GM23338 (cell line): ENCODE measurements around the gene ADAMTS17. TPM values are rescaled to one million over a fixed set of nuclear protein-coding genes. Genes with fewer than 3 reads are reported as not detected.

Experiments used
- ATAC-seq: fragments of 200-7000 bp; cut with Tn5 transposase; 3 replicates; pipeline ENCODE4 v1.9.1; 2020
- DNase-seq: peaks from one replicate; pipeline ENCODE4 v3.0.0-alpha.2; 2015; ENCODE audit warnings: low spot score
- H2AFZ ChIP-seq: fragments of 200-600 bp; sonication (generic); 2 replicates; pipeline ENCODE4 v1.8.0; 2016; ENCODE audit warnings: antibody characterized with exemption, mild to moderate bottlenecking, moderate library complexity
- H3F3A ChIP-seq: fragments of 200-600 bp; sonication (generic); replicated peaks from 2 replicates; pipeline ENCODE4 v1.8.0; 2017; ENCODE audit warnings: antibody characterized with exemption, mixed run types, low read depth
- H3K27ac ChIP-seq: fragments of 200-600 bp; sonication (generic); 2 replicates; pipeline ENCODE4 v1.6.1; 2016; ENCODE audit warnings: low read depth
- H3K27me3 ChIP-seq: fragments of 200-600 bp; sonication (generic); 2 replicates; pipeline ENCODE4 v1.8.0; 2016; ENCODE audit warnings: mild to moderate bottlenecking, mixed run types, moderate library complexity; ENCODE audit not compliant: insufficient read depth
- H3K36me3 ChIP-seq: fragments of 200-600 bp; sonication (generic); 2 replicates; pipeline ENCODE4 v1.8.0; 2016; ENCODE audit warnings: mild to moderate bottlenecking; ENCODE audit not compliant: insufficient read depth
- H3K4me1 ChIP-seq: fragments of 200-600 bp; sonication (generic); 2 replicates; pipeline ENCODE4 v1.8.0; 2016; ENCODE audit warnings: mild to moderate bottlenecking, moderate library complexity; ENCODE audit not compliant: insufficient read depth
- H3K4me2 ChIP-seq: fragments of 200-600 bp; sonication (generic); 2 replicates; pipeline ENCODE4 v1.7.1; 2017; ENCODE audit warnings: mixed run types
- H3K4me3 ChIP-seq: fragments of 200-600 bp; sonication (generic); 2 replicates; pipeline ENCODE4 v1.6.1; 2016; ENCODE audit warnings: mixed run types
- H3K79me2 ChIP-seq: fragments of 200-600 bp; sonication (generic); replicated peaks from 2 replicates; pipeline ENCODE4 v1.8.0; 2017; ENCODE audit warnings: mild to moderate bottlenecking; ENCODE audit not compliant: insufficient read depth
- H3K9me2 ChIP-seq: fragments of 200-600 bp; sonication (generic); 2 replicates; pipeline ENCODE4 v1.8.0; 2017; ENCODE audit not compliant: insufficient read depth
- H4K20me1 ChIP-seq: fragments of 200-600 bp; sonication (generic); replicated peaks from 2 replicates; pipeline ENCODE4 v1.8.0; 2017; ENCODE audit warnings: mild to moderate bottlenecking; ENCODE audit not compliant: insufficient read depth
- H3K27ac Mint-ChIP-seq: 2 replicates; pipeline ENCODE4 v1.8.0; 2020; ENCODE audit warnings: inconsistent platforms, mild to moderate bottlenecking, moderate library complexity, mixed read lengths
- H3K27me3 Mint-ChIP-seq: 3 replicates; pipeline ENCODE4 v1.8.0; 2022; ENCODE audit warnings: low read depth, mild to moderate bottlenecking, moderate library complexity, mixed read lengths, inconsistent platforms; ENCODE audit not compliant: insufficient read depth, poor library complexity
- H3K36me3 Mint-ChIP-seq: 3 replicates; pipeline ENCODE4 v1.8.0; 2021; ENCODE audit warnings: low read depth, mild to moderate bottlenecking, inconsistent platforms, moderate library complexity, mixed read lengths
- H3K4me1 Mint-ChIP-seq: 3 replicates; pipeline ENCODE4 v1.8.0; 2020; ENCODE audit warnings: mild to moderate bottlenecking, inconsistent platforms, mixed read lengths
- H3K4me3 Mint-ChIP-seq: 3 replicates; pipeline ENCODE4 v1.8.0; 2021; ENCODE audit warnings: moderate library complexity, mild to moderate bottlenecking, inconsistent platforms, mixed read lengths
- H3K9me3 Mint-ChIP-seq: 3 replicates; pipeline ENCODE4 v1.8.0; 2020; ENCODE audit warnings: moderate library complexity, mild to moderate bottlenecking, inconsistent platforms, mixed read lengths
- CREB1 ChIP-seq: fragments of 250-450 bp; sonication (Bioruptor Pico); IDR thresholded peaks from 2 replicates; pipeline ENCODE4 v1.5.0; 2020; ENCODE audit warnings: low read depth, mild to moderate bottlenecking, moderate library complexity
- CTCF ChIP-seq, 2 experiments: fragments of 200-600 bp in 1 of 2; sonication (generic) in 1 of 2; conservative IDR thresholded peaks; 2 replicates each; pipeline versions ENCODE4 v1.5.1 to v1.6.1; 2016 to 2017; ENCODE audit warnings: antibody characterized with exemption in 2 of 2, low read depth in 2 of 2, mild to moderate bottlenecking in 2 of 2, moderate library complexity in 1 of 2
- JUNB ChIP-seq: IDR thresholded peaks from one replicate; pipeline ENCODE4 v1.6.1; 2016; ENCODE audit warnings: antibody characterized with exemption; ENCODE audit not compliant: unreplicated experiment
- NANOG ChIP-seq: IDR thresholded peaks from 2 replicates; pipeline ENCODE4 v1.6.1; 2016; ENCODE audit warnings: antibody characterized with exemption, borderline replicate concordance
- POLR2AphosphoS5 ChIP-seq: IDR thresholded peaks from 2 replicates; pipeline ENCODE4 v1.6.1; 2016; ENCODE audit warnings: antibody characterized with exemption, low read depth
- STAT1 ChIP-seq: IDR thresholded peaks from one replicate; pipeline ENCODE4 v1.6.1; 2016; ENCODE audit warnings: antibody characterized with exemption; ENCODE audit not compliant: unreplicated experiment
- ZNF114 ChIP-seq: fragments of 250-450 bp; sonication (Bioruptor Pico); IDR thresholded peaks from 2 replicates; pipeline ENCODE4 v1.5.0; 2020; ENCODE audit warnings: mild to moderate bottlenecking, moderate library complexity
- ZNF331 ChIP-seq: fragments of 250-450 bp; sonication (Bioruptor Pico); IDR thresholded peaks from 2 replicates; pipeline ENCODE4 v1.5.0; 2020; ENCODE audit warnings: low read depth, mild to moderate bottlenecking, moderate library complexity
- polyA plus RNA-seq: library from polyadenylated mRNA; unstranded; fragments of >200 nt; fragmentation: Nextera tagmentation; extraction: Ambion mirVana; gene quantifications from 2 replicates; pipeline ENCODE4 v1.2.1, GENCODE V29; 2016
- total RNA-seq: library from RNA; depleted of rRNA; stranded (reverse); fragments of >200 nt; shearing (Covaris generic); gene quantifications from 2 replicates; pipeline ENCODE4 v1.2.3, GENCODE V29; 2014

Gene ADAMTS17
- total and polyA plus RNA-seq, 2 experiments from 2014 or later: 0.60 to 3.8 TPM

GRCh38 chr15:100031665-100032357, 310.0 kb downstream of the ADAMTS17 start:
- H3K4me3 Mint-ChIP-seq: no peak overlapping the region
- Histone ChIP-seq H3K79me2 (no peaks in the 10 kb centered on the region), H3K27ac (no peak overlapping the region), H3K36me3 (no peaks in the 10 kb centered on the region), H3K4me2 (no peak overlapping the region), H3K27me3 (no peaks in the 10 kb centered on the region), H4K20me1 (no peaks in the 10 kb centered on the region), H3K9me2 (no peaks in the 10 kb centered on the region), H3K4me3 (no peak overlapping the region), H2AFZ (no peak overlapping the region), H3K4me1 (no peaks in the 10 kb centered on the region), H3F3A (no peaks in the 10 kb centered on the region)
- no peaks in the 10 kb centered on the region for H3K4me1 Mint-ChIP-seq
- peaks cover 3% of the 10 kb centered on the region for H3K27me3 Mint-ChIP-seq
- H3K9me3 Mint-ChIP-seq: peaks cover 20% of the 10 kb centered on the region
- H3K36me3 Mint-ChIP-seq: peaks cover 17% of the 10 kb centered on the region
- no peak overlapping the region for H3K27ac Mint-ChIP-seq
- no peak for ATAC-seq
- TF ChIP-seq JUNB (no peak), CREB1 (CRISPR knock-in tag) (no peak)
- DNase-seq: no peak

- no peaks in the 10 kb centered on the region for H4K20me1 ChIP-seq
- no peaks in the 10 kb centered on the region for H3K36me3 ChIP-seq
- Mint-ChIP-seq H3K4me1 (no peaks in the 10 kb centered on the region), H3K36me3 (peaks cover 17% of the 10 kb centered on the region), H3K27me3 (peaks cover 3% of the 10 kb centered on the region), H3K4me3 (no peak overlapping the region), H3K27ac (no peak overlapping the region), H3K9me3 (peaks cover 21% of the 10 kb centered on the region)
- no peak for TF ChIP-seq CTCF (conservative IDR thresholded peaks at IDR 0.05; ENCODE audit: low read depth in 2 of 2)
- H3K4me2 ChIP-seq: no peak overlapping the region
- no peak overlapping the region for H2AFZ ChIP-seq
- H3K9me2 ChIP-seq: no peaks in the 10 kb centered on the region
- H3F3A ChIP-seq: no peaks in the 10 kb centered on the region
- no peak overlapping the region for H3K4me3 ChIP-seq
- ATAC-seq (no peak), DNase-seq (no peak)
- H3K27ac ChIP-seq: no peak overlapping the region
- H3K79me2 ChIP-seq: no peaks in the 10 kb centered on the region
- no peaks in the 10 kb centered on the region for H3K27me3 ChIP-seq
- no peaks in the 10 kb centered on the region for H3K4me1 ChIP-seq
Observed at GRCh38 chr15:100030586-100031229, 311.1 kb downstream of the ADAMTS17 start.

GRCh38 chr15:100029868-100030479, 311.8 kb downstream of the ADAMTS17 start:
- ATAC-seq (no peak), DNase-seq (no peak)
- H3K27me3 ChIP-seq: no peaks in the 10 kb centered on the region
- no peak overlapping the region for H3K27ac ChIP-seq
- Mint-ChIP-seq H3K9me3 (peaks cover 21% of the 10 kb centered on the region), H3K4me3 (no peak overlapping the region), H3K36me3 (peaks cover 17% of the 10 kb centered on the region), H3K27me3 (peaks cover 3% of the 10 kb centered on the region), H3K4me1 (no peaks in the 10 kb centered on the region), H3K27ac (no peak overlapping the region)
- no peaks in the 10 kb centered on the region for H3K9me2 ChIP-seq
- H4K20me1 ChIP-seq: no peaks in the 10 kb centered on the region
- H3K36me3 ChIP-seq: no peaks in the 10 kb centered on the region
- H3K4me1 ChIP-seq: no peaks in the 10 kb centered on the region
- H3K79me2 ChIP-seq: no peaks in the 10 kb centered on the region
- no peak overlapping the region for H3K4me3 ChIP-seq
- H3K4me2 ChIP-seq: no peak overlapping the region
- TF ChIP-seq ZNF331: no peak
- TF ChIP-seq STAT1: no peak
- no peak for TF ChIP-seq ZNF114
- no peak for TF ChIP-seq NANOG
- TF ChIP-seq JUNB: no peak
- no peak for TF ChIP-seq CREB1 (CRISPR knock-in tag)
- TF ChIP-seq POLR2AphosphoS5: no peak
- H2AFZ ChIP-seq: no peak overlapping the region
- H3F3A ChIP-seq: no peaks in the 10 kb centered on the region
